GM21619 (cell line): ENCODE measurements around the gene CHRNB2.

Experiments
- ATAC-seq: cut with Tn5 transposase; IDR thresholded peaks from one replicate; pipeline ENCODE4 v1.9.1; 2021; ENCODE audit not compliant: unreplicated experiment

CHRNB2 gene

DNA sequence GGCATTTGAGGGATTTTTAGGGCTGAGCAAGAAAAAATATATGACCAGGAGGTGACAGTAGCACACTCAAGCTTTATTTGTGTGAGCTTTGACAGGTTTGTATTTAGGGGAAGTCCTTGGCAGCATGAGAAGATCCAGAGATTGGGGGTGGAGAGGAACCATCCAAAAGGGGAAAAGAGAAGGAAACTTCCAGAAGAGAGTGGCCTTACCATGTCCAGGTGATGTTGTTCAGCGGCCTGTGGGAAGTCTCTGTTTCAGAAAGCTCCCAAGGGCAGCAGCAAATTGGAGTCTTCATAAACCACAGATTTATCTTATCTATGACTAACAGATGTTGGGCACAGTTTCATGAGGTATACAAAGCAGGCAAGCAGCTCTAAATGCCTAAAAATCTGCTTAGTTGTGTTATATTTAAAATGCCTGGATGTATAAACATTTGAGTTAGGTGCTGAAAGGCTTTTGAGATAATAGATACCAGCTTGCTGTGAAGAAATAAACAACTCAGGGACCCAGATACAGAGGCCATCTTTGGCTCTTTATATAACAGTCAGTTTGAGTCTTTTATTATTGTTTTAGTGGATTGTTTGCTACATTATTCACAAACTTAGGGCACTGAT is 61.6 kb downstream of the CHRNB2 start:
- no peak for ATAC-seq
